GM19238 (cell line): Measurements from ENCODE around the gene NCOR1.
"Not testable (repeated sequence)": the region's sequence is repeated elsewhere in the genome, so short reads cannot be mapped to it uniquely, and the experiment has no call there.

ENCODE experiments used
- DNase-seq: peaks from one replicate; pipeline ENCODE4 v3.0.0; 2011; ENCODE audit warnings: low spot score; ENCODE audit not compliant: insufficient read length

The NCOR1 gene

DNA sequence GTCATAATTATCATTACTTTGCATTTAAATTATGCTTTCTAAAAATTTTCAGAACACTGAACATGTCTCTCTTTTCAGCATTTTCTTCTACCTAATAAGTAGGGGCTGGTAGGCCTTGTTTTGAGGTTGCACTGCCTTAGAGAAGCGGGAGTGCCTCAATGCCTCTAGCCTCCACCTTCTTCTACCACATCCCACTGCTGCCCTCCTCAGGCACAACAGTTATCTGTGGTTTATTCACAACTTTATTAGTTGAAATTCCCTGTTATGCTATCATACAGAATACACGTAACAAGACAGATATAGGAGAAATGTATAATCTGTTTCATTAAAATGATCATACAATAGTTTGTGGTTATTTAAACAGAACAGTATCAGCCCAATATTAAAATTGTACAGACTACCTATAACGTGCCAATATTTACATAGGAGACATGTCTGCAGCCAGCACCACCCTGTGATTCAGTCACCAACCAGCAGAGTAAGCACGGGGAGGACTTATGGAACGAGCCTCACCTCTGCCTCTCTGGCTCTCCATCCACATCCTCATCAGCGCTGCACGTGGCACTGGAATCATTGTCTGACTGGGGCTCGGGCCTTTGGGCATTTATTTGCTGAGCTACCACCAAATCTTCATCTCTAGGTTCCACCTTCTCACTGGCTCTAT lies 114.5 kb downstream of the NCOR1 start:
- DNase-seq = no peak

DNA sequence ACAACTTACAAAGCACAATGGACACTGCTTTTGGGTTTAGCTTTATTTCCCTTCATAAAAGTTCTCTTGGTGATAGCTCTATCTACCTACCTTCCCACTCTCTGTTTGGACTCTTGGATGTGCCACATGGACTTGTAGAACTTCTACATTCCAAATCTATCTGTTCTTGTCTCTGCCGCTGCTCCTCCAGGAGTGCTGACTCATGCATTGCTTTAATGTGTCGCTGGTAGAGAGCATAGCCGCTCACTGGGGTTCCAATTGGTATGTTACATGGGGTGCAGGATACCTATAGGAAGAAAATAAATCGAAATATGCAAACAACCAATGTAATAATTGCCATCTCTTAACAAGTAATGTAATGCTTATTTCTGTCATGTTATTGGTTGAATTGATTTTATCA lies 123.6 kb downstream of the NCOR1 start:
- no peak for DNase-seq

DNA sequence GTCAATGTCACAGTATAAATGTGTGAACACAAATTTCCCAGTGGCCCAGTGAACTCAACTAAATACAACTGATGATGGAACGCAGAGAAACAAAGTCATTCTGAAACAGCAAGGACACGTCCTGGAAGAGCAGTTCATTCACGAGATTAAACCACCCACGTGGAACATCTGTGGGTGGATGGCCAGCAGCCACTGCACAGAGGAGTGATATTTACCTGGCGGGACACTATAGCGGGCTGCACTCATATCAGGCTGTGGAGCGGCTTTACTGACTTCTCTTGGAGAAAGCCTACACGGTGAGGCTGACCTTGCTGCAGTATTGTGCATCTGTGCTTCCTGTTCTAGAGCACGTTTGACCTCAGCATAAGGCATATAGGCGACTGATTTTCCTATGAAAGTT lies 128.4 kb downstream of the NCOR1 start:
- DNase-seq = no peak

DNA sequence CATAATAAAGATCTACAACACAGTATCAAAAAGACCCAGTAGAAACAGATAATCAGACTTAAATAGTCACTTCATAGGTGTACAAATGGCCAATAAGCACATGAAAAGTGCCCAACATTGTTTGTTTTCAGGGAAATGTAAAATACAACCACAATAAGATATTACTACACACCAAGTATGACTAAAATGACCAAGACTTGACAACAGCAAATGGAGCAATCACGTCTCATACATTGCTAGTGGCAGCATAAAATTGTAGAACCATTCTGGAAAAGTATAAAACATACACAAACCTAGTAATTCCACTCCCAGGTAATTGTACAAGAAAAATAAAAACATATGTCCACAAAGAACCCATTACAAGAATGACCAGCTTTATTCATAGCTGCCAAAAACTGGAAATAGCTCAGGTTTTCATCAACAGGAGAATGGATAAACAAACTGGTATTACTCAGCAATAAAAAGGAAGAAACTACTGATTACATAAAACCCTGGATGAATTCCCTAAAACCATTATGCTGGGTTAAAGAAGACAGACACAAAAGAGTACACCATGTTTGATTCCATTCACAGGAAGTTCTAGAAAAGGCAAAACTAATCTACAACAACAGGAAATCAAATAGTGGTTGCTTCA lies 130.2 kb downstream of the NCOR1 start:
- no peak for DNase-seq

DNA sequence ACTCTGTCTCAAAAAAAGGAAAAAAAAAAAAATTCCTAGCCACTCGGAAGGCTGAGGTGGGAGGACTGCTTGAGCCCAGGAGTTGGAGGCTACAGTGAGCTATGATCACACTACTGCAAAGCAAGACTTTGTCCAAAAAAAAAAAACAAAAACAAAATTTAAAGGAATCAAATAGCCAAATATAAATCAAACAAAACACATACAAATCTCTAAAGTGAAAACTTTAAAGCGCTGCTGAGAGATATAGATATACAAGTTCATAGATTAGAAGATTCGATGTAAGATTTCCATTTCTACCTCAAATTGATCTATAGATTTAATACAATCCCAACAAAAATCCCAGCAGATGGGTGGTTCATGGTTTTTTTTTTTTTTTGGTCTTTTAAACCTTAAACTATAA lies 132.1 kb downstream of the NCOR1 start:
- DNase-seq = no peak

DNA sequence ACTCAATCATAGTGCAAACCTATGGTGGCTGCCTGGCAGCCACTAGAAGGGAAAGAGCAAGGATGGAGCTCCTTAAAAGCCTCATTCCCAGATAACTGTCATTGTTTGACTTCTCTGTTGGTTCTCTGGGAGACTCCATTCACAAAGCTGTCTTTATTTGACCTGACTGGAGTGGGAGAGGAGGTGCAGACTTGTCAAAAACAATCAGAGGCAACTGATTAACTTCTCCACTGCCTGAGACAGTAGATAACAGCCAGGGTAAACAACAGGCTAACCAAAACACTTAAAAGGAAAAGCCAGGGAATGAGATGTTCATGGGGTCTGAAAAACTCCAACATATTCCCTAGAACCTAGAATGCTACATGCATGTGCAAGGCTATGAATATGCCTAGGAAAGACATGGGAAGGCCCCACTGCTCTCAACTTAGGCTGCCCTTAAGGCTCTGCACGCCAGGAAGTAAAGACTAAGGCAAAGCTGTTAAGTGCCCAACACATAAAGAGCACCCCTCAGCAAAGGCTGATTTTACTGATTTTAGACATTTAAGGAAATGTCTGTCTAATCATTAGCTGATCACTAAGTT lies 133.7 kb downstream of the NCOR1 start:
- DNase-seq = no peak

DNA sequence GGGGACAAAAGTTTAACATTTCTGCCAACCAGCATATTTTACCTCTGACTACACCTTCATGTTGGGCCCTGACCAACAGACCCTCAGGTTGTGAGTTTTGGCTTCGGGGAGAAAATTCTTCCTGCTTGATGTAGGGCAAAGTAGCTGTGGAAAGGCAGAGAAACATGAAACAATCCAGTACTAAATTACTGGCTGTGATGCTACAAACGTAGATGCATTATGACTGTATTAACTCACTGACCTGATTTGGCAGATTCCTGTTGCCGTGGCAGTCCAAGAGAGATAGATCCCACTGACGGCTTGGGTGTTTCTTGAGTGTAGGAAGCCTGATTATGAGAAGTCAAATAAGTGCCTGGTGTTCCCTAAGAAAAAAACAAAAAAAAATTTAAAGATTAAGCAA lies 135.0 kb downstream of the NCOR1 start:
- no peak for DNase-seq

DNA sequence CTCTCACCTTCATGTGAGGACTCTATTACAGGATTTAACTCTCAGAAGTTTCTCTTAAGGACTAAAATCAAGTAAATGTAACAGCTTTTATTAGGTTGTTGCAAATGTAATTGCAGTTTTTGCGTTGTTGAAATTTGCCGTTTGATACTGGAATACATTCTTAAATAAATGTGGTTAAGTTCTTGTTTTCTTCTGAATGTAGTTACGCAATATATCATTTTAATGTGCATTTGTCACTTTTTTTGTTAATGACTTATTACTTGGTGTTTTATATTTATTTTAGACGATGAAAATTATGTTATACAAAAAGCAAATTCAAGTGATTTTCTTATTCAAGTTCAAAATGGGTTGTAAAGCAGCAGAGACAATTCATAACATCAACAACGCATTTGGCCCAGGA lies 139.4 kb downstream of the NCOR1 start:
- no peak for DNase-seq

DNA sequence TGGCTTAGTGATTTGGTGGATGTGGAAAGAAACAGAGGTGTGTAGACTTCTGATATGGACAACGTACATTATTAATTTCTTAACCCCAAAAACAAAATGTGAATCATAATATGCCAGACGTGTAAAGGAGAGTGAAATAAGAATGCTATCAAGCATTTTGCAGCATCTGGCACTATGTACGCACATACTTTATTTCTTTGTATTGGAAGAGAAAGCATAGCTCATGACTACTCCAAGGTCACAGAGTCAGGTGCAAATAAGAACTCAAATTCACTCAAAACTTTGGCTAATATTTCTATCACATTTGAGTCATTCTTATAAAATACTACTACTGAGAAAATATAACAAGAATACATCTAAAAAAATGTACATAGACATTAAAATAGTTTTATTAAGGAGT lies 140.9 kb downstream of the NCOR1 start:
- DNase-seq = no peak

DNA sequence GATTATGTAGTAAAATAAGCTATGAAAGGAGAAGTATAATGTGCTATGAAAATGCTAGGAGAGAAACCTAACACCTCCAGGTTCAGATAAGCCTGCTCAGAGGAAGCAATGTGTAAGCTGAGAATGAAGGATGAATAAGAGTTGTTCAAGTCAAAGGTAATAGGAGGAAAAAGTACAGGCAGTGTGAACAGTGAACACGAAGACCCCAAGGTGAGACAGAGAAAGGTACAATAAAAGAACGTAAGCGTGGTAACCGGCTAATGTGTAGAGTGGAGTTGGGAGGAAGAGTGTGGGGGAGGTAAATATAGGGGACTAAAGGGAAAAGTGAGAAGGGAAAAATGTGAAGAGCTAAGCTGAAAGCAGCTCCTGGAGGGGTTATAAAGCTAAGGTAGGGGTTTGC lies 141.5 kb downstream of the NCOR1 start:
- DNase-seq = no peak

DNA sequence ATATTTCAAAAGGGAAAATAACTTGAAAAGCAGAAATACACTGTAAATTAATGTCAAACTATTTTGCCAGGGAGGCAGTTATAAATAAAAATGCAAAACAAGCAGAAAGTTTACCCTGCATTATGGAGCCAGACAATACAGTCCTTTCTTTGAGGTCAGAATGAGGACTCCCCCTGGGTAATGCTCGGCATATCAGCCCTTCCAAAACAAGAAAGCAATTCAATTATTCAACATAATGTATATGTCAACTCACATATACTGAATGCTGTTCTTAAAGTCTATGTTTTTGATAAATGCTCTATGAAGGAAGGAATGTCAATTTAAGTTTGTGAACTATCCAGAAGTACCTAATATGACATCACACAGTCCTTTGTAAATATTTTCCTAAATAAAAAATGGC lies 143.3 kb downstream of the NCOR1 start:
- DNase-seq = no peak

DNA sequence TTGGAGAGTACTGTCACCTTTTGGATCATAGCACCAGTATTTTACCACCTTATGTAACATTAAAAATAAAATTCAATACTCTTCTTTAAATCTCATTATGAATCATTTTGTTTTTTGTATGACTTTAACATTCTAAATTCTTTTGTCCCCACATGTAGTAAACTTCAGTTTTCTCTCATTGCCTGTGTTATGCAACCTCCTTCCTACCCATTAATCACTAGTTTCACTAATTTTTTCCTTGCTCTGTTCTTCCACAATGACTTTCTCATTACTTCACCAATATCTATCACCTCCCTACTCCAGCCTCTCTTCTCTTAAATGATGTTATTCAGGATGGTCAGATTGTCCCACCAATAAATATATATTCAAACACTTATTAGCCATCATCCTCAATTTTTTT lies 147.0 kb downstream of the NCOR1 start:
- DNase-seq = no peak

DNA sequence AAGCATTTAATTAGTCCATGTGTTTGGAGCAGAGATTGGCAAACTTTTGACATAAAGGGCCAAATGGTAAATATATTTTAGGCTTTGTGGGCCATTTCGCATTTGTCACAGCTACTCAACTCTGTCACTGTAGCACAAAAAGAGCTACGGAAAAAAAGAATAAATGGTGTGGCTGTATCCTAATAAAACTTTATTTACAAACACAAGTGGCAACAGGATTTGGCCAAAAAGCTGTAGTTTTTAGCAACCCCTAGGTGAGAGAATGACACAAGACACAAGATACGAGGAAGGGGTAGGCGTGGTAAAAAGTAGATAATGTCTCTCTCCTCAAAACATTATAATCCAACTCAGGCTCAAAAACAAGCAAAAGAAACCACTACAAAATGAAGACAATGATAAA lies 149.2 kb downstream of the NCOR1 start:
- no peak for DNase-seq

DNA sequence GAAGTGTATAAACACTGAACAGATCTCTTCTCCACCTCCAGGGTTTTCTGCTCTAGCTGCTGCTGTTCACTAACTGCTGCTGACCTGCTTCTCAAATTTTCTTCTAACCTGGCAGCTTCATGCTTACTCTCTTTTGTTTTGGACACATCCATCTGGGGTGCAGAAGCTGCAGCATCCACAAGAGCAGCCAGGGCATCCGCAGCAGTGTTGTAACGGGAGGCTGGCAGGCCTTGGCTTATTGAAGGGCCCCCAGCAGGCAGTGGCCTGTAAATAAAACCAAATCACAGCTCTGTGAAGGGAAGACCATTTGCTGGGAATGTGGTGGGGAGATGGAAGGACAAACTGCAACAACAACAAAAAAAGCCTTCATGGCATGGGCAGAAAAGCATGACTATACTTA lies 153.7 kb downstream of the NCOR1 start:
- DNase-seq = no peak

DNA sequence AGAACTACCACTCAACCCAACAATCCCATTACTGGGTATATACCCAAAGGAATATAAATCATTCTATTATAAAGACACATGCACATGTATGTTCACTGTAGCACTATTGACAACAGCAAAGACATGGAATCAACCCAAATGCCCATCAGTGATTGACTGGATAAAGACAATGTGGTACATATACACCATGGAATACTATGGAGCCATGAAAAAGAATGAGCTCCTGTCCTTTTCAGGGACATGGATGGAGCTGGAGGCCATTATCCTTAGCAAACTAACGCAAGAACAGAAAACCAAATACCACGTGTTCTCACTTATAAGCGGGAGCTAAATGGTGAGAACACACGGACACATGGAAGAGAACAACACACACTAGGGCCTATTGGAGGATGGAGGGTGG lies 160.2 kb downstream of the NCOR1 start:
- not testable (repeated sequence) for DNase-seq

DNA sequence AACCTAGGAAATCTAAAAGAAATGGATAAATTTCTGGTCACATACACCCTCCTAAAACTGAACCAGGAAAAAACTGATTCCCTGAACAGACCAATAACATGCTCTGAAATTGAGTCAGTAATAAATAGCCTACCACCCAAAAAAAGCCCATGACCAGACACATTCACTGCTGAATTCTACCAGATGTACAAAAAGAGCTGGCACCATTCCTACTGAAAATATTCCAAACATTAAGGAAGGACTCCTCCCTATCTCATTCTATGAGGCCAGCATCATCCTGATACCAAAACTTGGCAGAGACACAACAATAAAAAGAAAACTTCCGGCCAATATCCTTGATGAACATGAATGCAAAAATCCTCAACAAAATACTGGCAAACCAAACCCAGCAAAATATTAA lies 162.8 kb downstream of the NCOR1 start:
- no peak for DNase-seq

DNA sequence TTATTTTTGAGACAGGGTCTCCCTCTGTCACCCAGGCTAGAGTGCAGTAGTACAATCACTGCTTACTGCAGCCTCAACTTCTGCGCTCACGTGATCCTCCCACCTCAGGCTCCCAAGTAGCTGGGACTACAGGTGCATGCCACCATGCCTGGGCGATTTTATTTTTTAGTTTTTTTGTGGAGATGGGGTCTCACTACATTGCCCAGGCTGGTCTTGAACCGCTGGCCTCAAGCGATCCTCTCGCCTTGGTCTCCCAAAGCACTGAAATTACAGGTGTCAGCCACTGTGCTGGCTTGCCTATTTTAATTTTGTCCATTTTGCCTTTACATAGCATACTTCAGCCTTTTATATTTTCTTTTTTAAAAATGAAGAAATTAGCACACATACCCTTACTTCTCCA lies 164.5 kb downstream of the NCOR1 start:
- DNase-seq = no peak

DNA sequence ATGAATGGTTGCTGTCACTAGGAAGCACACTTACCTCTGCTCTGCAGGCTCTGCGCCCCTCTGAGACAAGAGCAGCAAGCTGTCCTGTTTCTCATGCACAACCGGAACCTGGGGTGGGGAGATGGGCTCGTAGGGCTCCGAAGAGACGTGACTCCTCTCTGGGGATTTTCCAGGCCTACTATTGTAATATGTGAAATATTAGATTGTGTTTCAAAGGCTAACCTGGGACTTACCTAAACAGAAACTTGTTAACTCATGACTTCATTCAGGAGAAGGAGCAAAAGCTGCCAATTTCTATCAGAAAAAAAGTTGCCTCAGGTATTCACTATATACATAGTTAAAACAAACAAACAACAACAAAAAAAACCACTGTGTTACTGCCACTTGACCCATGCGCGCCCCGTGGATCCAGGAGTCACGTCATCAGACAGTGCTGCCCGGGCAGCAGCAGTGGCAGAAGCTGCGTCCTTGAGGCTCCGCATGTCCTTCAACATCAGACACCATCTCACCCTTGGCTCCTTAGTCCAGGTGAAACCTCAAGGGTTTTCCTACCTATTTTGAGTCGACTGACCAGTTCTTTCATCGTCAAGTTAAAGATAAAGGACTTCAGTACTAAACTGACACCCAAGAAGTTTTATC lies 166.4 kb downstream of the NCOR1 start:
- no peak for DNase-seq

DNA sequence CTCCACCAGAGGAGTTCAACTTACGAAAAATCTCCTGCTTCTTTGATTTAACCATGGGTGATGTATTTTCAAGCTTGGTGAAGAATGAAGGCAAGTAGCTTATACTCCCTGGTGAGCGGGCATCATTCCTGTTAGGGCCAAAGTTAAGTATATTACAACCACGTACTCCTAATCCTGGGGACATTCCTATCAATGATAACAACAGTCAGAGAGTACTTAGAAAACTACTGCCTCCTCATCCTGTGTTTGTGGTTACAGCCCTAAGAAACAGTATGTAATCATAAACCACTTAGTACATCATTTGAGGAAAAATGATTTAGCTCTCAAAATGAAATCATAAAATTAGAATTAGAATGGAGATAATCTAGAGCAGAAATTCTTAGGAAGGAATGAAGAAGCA lies 168.4 kb downstream of the NCOR1 start:
- no peak for DNase-seq

DNA sequence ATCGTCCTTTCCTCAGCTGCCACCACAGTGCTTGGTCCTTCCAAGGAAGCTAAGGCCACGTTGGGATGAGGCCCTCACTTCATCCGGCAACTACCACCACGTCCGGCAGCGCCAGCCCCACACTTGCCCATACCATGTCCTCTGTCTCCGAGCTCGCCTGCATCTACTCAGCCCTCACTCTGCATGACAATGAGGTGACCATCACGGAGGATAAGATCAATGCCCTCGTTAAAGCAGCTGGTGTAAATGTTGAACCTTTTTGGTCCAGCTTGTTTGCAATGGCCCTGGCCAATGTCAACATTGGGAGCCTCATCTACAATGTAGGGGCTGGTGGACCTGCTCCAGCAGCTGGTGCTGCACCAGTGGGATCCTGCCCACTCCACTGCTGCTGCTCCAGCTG lies 170.8 kb downstream of the NCOR1 start:
- no peak for DNase-seq

DNA sequence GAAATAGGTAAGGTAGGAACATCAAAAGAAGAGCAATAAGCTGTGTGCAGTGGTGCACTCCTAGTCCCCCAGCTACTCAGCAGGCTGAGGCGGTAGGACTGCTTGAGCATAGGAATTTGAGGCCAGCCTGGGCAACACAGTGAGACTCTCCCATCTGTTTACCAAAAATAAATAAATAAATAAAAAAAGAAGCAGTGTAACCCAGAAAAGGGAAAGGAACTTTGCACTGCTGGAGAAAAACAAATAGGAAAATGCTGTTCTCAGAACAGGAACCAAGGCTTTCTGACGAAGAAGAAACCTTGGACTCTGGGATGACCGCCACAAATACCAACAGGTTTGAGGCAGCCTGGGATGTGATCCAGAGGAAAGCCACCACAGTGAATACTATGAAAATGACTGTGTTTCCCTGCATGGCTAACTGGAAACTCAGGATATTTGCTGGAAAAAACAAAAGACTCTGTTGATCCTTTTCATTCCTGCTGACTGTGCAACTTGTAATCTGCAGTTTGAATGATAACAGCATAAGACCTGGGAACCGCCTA lies 174.6 kb downstream of the NCOR1 start:
- DNase-seq = no peak

DNA sequence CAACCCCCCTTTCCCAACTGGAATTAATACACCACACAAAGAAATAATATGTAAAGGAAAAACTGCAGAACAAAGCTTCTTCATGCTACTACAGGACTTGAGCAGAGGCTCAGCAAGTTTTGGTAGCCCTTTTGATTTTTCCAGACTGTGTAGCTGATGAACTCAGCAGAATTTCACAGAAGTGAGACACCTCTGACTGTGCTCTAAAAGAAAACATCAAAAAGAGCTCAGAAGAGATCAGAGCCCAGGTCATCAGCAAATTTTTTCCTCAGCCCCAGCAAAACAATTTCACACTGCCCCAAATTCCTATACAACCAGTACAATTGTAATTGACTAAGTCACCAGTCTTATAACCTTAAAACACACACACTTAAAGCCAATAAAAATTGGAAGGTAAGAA lies 177.7 kb downstream of the NCOR1 start:
- no peak for DNase-seq
